ENCODE measurements around the gene PUS10. TPM values are rescaled to one million over a fixed set of nuclear protein-coding genes. Genes with fewer than 3 reads are reported as not detected.

PUS10 gene
- total RNA-seq, 2 donors from 2014 or later = 4.5 TPM

Other genes with a start within 250 kb of the PUS10 start
- gene REL, start 136.7 kb downstream of the PUS10 start, total RNA-seq = 10 to 100 TPM; 14.3 to 15.1 TPM
- 10 to 100 TPM; 15.9 to 18.3 TPM for gene PEX13, start 535 bp downstream of the PUS10 start, total RNA-seq
- gene SANBR, start 47.6 kb upstream of the PUS10 start, total RNA-seq = 1 to 10 TPM; 5.7 to 8.1 TPM
- gene C2orf74, start 143.9 kb upstream of the PUS10 start, total RNA-seq = 10 to 100 TPM in 1 of 2 donors, 1 to 10 TPM in 1; 6.6 to 18.6 TPM